BLaER1 treated with 17β-estradiol and CSF1 and Interleukin-3, amounts not matched to agents 10 nM and 100 nM (cell line): Measurements from ENCODE around the gene MAP2K1.
"Not testable (repeated sequence)": the region's sequence is repeated elsewhere in the genome, so short reads cannot be mapped to it uniquely, and the experiment has no call there.

Source experiments
- H3K27ac ChIP-seq, 11 experiments: shearing (Covaris generic); formaldehyde crosslinking; 2 replicates each; pipeline ENCODE4 v1.8.1; 2022
- H3K27me3 ChIP-seq, 11 experiments: shearing (Covaris generic); formaldehyde crosslinking; 2 replicates each; pipeline ENCODE4 v1.8.1; 2022
- H3K36me3 ChIP-seq, 11 experiments: shearing (Covaris generic); formaldehyde crosslinking; 2 replicates each; pipeline ENCODE4 v1.8.1; 2022
- H3K4me1 ChIP-seq, 10 experiments: shearing (Covaris generic); formaldehyde crosslinking; 2 replicates each; pipeline ENCODE4 v1.8.1; 2022
- H3K4me2 ChIP-seq, 11 experiments: shearing (Covaris generic); formaldehyde crosslinking; 2 replicates each; pipeline ENCODE4 v1.8.1; 2022
- H3K4me3 ChIP-seq, 10 experiments: shearing (Covaris generic); formaldehyde crosslinking; 2 replicates each; pipeline ENCODE4 v1.8.1; 2022
- H3K9ac ChIP-seq, 11 experiments: shearing (Covaris generic); formaldehyde crosslinking; 2 replicates each; pipeline ENCODE4 v1.8.1; 2022
- H3K9me3 ChIP-seq, 11 experiments: shearing (Covaris generic); formaldehyde crosslinking; replicated peaks in 1 of 11; 2 replicates each; pipeline ENCODE4 v1.8.1; 2022
- H4K20me1 ChIP-seq, 11 experiments: shearing (Covaris generic); formaldehyde crosslinking; 2 replicates each; pipeline ENCODE4 v1.8.1; 2022
- Cebpa-rat ChIP-seq, 11 experiments: shearing (Covaris generic); IDR thresholded peaks; 2 replicates each; pipeline ENCODE4 v1.8.1; 2022

The MAP2K1 gene

GRCh38 chr15:66369773-66370651 is 16.7 kb upstream of the MAP2K1 start:
- H3K9ac ChIP-seq = peak overlapping the region; percentile 72 to 81 (median 76)
- peaks cover 20 to 57% (median 40%) of the 10 kb centered on the region in 10 experiments for H3K4me1 ChIP-seq
- no peaks in the 10 kb centered on the region for H3K27me3 ChIP-seq
- H3K4me3 ChIP-seq = peak overlapping the region; percentile 10 to 64 (median 42); a peak in 15 of 20 replicates
- H3K27ac ChIP-seq = peak overlapping the region; percentile 76 to 93 (median 88)
- peak in 9 of 11 experiments; percentile 73 to 97 (median 90); a peak in 17 of 22 replicates for TF ChIP-seq Cebpa-rat (IDR thresholded peaks at IDR 0.05)
- H3K4me2 ChIP-seq = peak overlapping the region; percentile 68 to 90 (median 79)
- H3K36me3 ChIP-seq = peaks cover 0 to 14% (median 0%) of the 10 kb centered on the region in 11 experiments; a peak in 7 of 22 replicates
- no peaks in the 10 kb centered on the region for H4K20me1 ChIP-seq
- peaks cover 16 to 25% (median 19%) of the 10 kb centered on the region in 11 experiments for H3K9me3 ChIP-seq

- H3K4me3 ChIP-seq = no peak overlapping the region
- no peaks in the 10 kb centered on the region for H4K20me1 ChIP-seq
- no peak overlapping the region for H3K9ac ChIP-seq
- peaks cover 18 to 26% (median 21%) of the 10 kb centered on the region in 11 experiments for H3K9me3 ChIP-seq
- no peaks in the 10 kb centered on the region for H3K27me3 ChIP-seq
- H3K27ac ChIP-seq = no peak overlapping the region
- H3K4me2 ChIP-seq = no peak overlapping the region
- H3K4me1 ChIP-seq = peaks cover 13 to 47% (median 34%) of the 10 kb centered on the region in 10 experiments
- no peak for TF ChIP-seq Cebpa-rat (IDR thresholded peaks at IDR 0.05)
- H3K36me3 ChIP-seq = peaks cover 0 to 14% (median 0%) of the 10 kb centered on the region in 11 experiments; a peak in 7 of 22 replicates
Observed at GRCh38 chr15:66374179-66374578, 12.5 kb upstream of the MAP2K1 start.

GRCh38 chr15:66378814-66379430 is 7.8 kb upstream of the MAP2K1 start:
- no peak overlapping the region for H3K27ac ChIP-seq
- H3K9me3 ChIP-seq = peaks cover 12 to 14% (median 13%) of the 10 kb centered on the region in 11 experiments
- H3K36me3 ChIP-seq = peaks cover 0 to 10% (median 0%) of the 10 kb centered on the region in 11 experiments; a peak in 6 of 22 replicates
- no peak overlapping the region for H3K9ac ChIP-seq
- peaks cover 0 to 18% (median 9%) of the 10 kb centered on the region in 10 experiments; a peak in 13 of 20 replicates for H3K4me1 ChIP-seq
- H3K4me3 ChIP-seq = no peak overlapping the region
- no peaks in the 10 kb centered on the region for H4K20me1 ChIP-seq
- H3K4me2 ChIP-seq = no peak overlapping the region
- H3K27me3 ChIP-seq = no peaks in the 10 kb centered on the region
- no peak for TF ChIP-seq Cebpa-rat (IDR thresholded peaks at IDR 0.05)

GRCh38 chr15:66381376-66381775 is 5.3 kb upstream of the MAP2K1 start:
- H4K20me1 ChIP-seq, H3K4me2 ChIP-seq, H3K36me3 ChIP-seq, H3K9me3 ChIP-seq, H3K27ac ChIP-seq, H3K4me3 ChIP-seq, H3K27me3 ChIP-seq, H3K9ac ChIP-seq: not testable (repeated sequence)
- peaks cover 8 to 17% (median 10%) of the 10 kb centered on the region in 10 experiments for H3K4me1 ChIP-seq

GRCh38 chr15:66387163-66388042 is 691 bp downstream of the MAP2K1 start:
- no peaks in the 10 kb centered on the region for H3K9me3 ChIP-seq
- no peaks in the 10 kb centered on the region for H3K27me3 ChIP-seq
- peaks cover 48 to 54% (median 51%) of the 10 kb centered on the region in 11 experiments; a peak in 21 of 22 replicates for H4K20me1 ChIP-seq
- peaks cover 51 to 57% (median 54%) of the 10 kb centered on the region in 10 experiments for H3K4me1 ChIP-seq
- peak overlapping the region; percentile 48 to 91 (median 84) for H3K27ac ChIP-seq
- TF ChIP-seq Cebpa-rat (IDR thresholded peaks at IDR 0.05) = no peak
- peaks cover 0 to 30% (median 10%) of the 10 kb centered on the region in 11 experiments; a peak in 10 of 22 replicates for H3K36me3 ChIP-seq
- peak overlapping the region; percentile 78 to 96 (median 91) for H3K4me3 ChIP-seq
- peak overlapping the region; percentile 85 to 99 (median 96) for H3K4me2 ChIP-seq
- H3K9ac ChIP-seq = peak overlapping the region; percentile 84 to 94 (median 89)

- Histone ChIP-seq H3K27me3 (no peaks in the 10 kb centered on the region), H3K9ac (peak overlapping the region; percentile 84 to 94 (median 89)), H3K4me2 (peak overlapping the region; percentile 85 to 99 (median 96)), H4K20me1 (peaks cover 52 to 60% (median 56%) of the 10 kb centered on the region in 11 experiments; a peak in 21 of 22 replicates), H3K36me3 (peaks cover 0 to 36% (median 13%) of the 10 kb centered on the region in 11 experiments; a peak in 14 of 22 replicates), H3K9me3 (no peaks in the 10 kb centered on the region), H3K27ac (peak overlapping the region in 10 of 11 experiments; percentile 74 to 91 (median 85); a peak in 18 of 22 replicates), H3K4me1 (peaks cover 53 to 60% (median 56%) of the 10 kb centered on the region in 10 experiments), H3K4me3 (peak overlapping the region; percentile 78 to 96 (median 91))
- TF ChIP-seq Cebpa-rat (IDR thresholded peaks at IDR 0.05) = no peak
Observed at GRCh38 chr15:66388043-66388363, 1.3 kb downstream of the MAP2K1 start.

GRCh38 chr15:66388576-66388975 is 1.9 kb downstream of the MAP2K1 start:
- no peak for TF ChIP-seq Cebpa-rat (IDR thresholded peaks at IDR 0.05)
- no peak overlapping the region for H3K27ac ChIP-seq
- peak overlapping the region; percentile 85 to 99 (median 96) for H3K4me2 ChIP-seq
- H4K20me1 ChIP-seq = peaks cover 57 to 66% (median 62%) of the 10 kb centered on the region in 11 experiments; a peak in 21 of 22 replicates
- H3K27me3 ChIP-seq = no peaks in the 10 kb centered on the region
- peak overlapping the region; percentile 84 to 94 (median 89); a peak in 19 of 22 replicates for H3K9ac ChIP-seq
- peaks cover 0 to 41% (median 17%) of the 10 kb centered on the region in 11 experiments; a peak in 14 of 22 replicates for H3K36me3 ChIP-seq
- H3K9me3 ChIP-seq = no peaks in the 10 kb centered on the region
- peak overlapping the region; percentile 78 to 96 (median 91); a peak in 19 of 20 replicates for H3K4me3 ChIP-seq
- peaks cover 53 to 66% (median 61%) of the 10 kb centered on the region in 10 experiments for H3K4me1 ChIP-seq
